Sigmoid colon (tissue), 4 donors: ENCODE data around the gene COBLL1.

Experiments
- CTCF ChIP-seq, 4 experiments: fragments of 450-650 bp in 3 of 4; fragments of 200-600 bp in 1 of 4; IDR thresholded peaks; one replicate each; pipeline ENCODE4 v1.5.1; 2016 to 2019; ENCODE audit warnings: antibody characterized with exemption in 4 of 4, mild to moderate bottlenecking in 3 of 4, moderate library complexity in 2 of 4
- POLR2A ChIP-seq, 2 donors: fragments of 450-650 bp; IDR thresholded peaks; one replicate each; pipeline ENCODE4 v1.6.1; 2016; ENCODE audit warnings: antibody characterized with exemption in 2 of 2, mild to moderate bottlenecking in 2 of 2, moderate library complexity in 2 of 2
- POLR2AphosphoS5 ChIP-seq, 4 donors: sonication (generic); formaldehyde crosslinking; IDR thresholded peaks; one replicate each; pipeline ENCODE4 v1.6.1; 2017; ENCODE audit warnings: antibody characterized with exemption in 4 of 4

GRCh38 chr2:164831887-164832286 lies 9.7 kb downstream of the COBLL1 start:
- TF ChIP-seq POLR2AphosphoS5 (IDR thresholded peaks at IDR 0.05) (no peak), CTCF (IDR thresholded peaks at IDR 0.05) (no peak), POLR2A (IDR thresholded peaks at IDR 0.05) (no peak)
